Esophagus muscularis mucosa (tissue), 4 donors: ENCODE results near the gene RBM14. TPM values are rescaled to one million over a fixed set of nuclear protein-coding genes. Genes with fewer than 3 reads are reported as not detected.

Experiments
- DNase-seq: peaks from one replicate; pipeline ENCODE4 v3.0.0-alpha.2; 2017; ENCODE audit errors: extremely low spot score
- H3K27ac ChIP-seq, 4 donors: fragments of 200-600 bp; sonication (generic); replicated peaks in 1 of 4; 1 replicate in 3 of 4; 2 replicates in 1 of 4; pipeline ENCODE4 v1.5.1; 2016 to 2019; ENCODE audit warnings: mild to moderate bottlenecking in 1 of 4
- H3K27me3 ChIP-seq, 4 donors: fragments of 200-600 bp; sonication (generic); one replicate each; pipeline versions ENCODE4 v1.5.1 to v1.6.0; 2016 to 2019
- H3K36me3 ChIP-seq, 4 donors: fragments of 200-600 bp; sonication (generic); one replicate each; pipeline ENCODE4 v1.5.1; 2016 to 2019
- H3K4me1 ChIP-seq, 4 donors: fragments of 200-600 bp; sonication (generic); one replicate each; pipeline ENCODE4 v1.5.1; 2016 to 2019
- H3K4me3 ChIP-seq, 4 donors: fragments of 200-600 bp; sonication (generic); 1 replicate in 2 of 4; 2 replicates in 2 of 4; pipeline ENCODE4 v1.5.1; 2016 to 2019; ENCODE audit warnings: mild to moderate bottlenecking in 4 of 4, moderate library complexity in 1 of 4
- H3K9me3 ChIP-seq, 4 donors: fragments of 200-600 bp; sonication (generic); 1 replicate in 3 of 4; 2 replicates in 1 of 4; pipeline ENCODE4 v1.5.1; 2016 to 2019
- CTCF ChIP-seq, 3 experiments: fragments of 200-600 bp in 2 of 3; fragments of 450-650 bp in 1 of 3; sonication (generic) in 2 of 3; IDR thresholded peaks; one replicate each; pipeline ENCODE4 v1.5.1; 2017 to 2019; ENCODE audit warnings: antibody characterized with exemption in 3 of 3, mild to moderate bottlenecking in 2 of 3, moderate library complexity in 1 of 3
- EP300 ChIP-seq: sonication (generic); formaldehyde crosslinking; IDR thresholded peaks from one replicate; pipeline ENCODE4 v1.6.1; 2017; ENCODE audit warnings: antibody characterized with exemption
- POLR2A ChIP-seq: fragments of 450-650 bp; IDR thresholded peaks from one replicate; pipeline ENCODE4 v1.6.1; 2017; ENCODE audit warnings: antibody characterized with exemption, moderate library complexity, mild to moderate bottlenecking, low read depth
- POLR2AphosphoS5 ChIP-seq, 2 donors: sonication (generic); formaldehyde crosslinking; IDR thresholded peaks; one replicate each; pipeline ENCODE4 v1.6.1; 2017; ENCODE audit warnings: antibody characterized with exemption in 2 of 2
- WGBS: methylation state at CpG from one replicate; pipeline ENCODE4 v1.1.5; 2018; 5-methylcytosine and 5-hydroxymethylcytosine counted together
- intact Hi-C: fragments of 100-400 bp; cut with DNase I; formaldehyde crosslinking; loops from one replicate; pipeline ENCODE4 v1.15.1; 2023
- total RNA-seq, 4 donors: library from RNA; depleted of rRNA; stranded (reverse); fragments of >200 nt; gene quantifications; one replicate each; pipeline versions ENCODE4 v1.1.0 to v1.2.1, GENCODE V29; 2016

The RBM14 gene
- total RNA-seq, 4 donors from 2014 or later: 30.5 to 41.7 (median 34.9) TPM

- Histone ChIP-seq H3K27ac (no peak overlapping the region), H3K4me1 (peaks cover 15 to 28% (median 22%) of the 10 kb centered on the region in 4 donors), H3K4me3 (no peak overlapping the region), H3K36me3 (no peaks in the 10 kb centered on the region), H3K27me3 (no peaks in the 10 kb centered on the region), H3K9me3 (no peaks in the 10 kb centered on the region)
- intact Hi-C loops: no loop called here
- TF ChIP-seq EP300: no peak
- no peak for TF ChIP-seq CTCF (IDR thresholded peaks at IDR 0.05)
- TF ChIP-seq POLR2A: no peak
- no peak for TF ChIP-seq POLR2AphosphoS5 (IDR thresholded peaks at IDR 0.05)
- no peak for DNase-seq
- WGBS: 82% methylated on average over 1 of the region's 1 CpG
These were observed 4.0 kb upstream of the RBM14 start for GRCh38 chr11:66612458-66612857.

DNA sequence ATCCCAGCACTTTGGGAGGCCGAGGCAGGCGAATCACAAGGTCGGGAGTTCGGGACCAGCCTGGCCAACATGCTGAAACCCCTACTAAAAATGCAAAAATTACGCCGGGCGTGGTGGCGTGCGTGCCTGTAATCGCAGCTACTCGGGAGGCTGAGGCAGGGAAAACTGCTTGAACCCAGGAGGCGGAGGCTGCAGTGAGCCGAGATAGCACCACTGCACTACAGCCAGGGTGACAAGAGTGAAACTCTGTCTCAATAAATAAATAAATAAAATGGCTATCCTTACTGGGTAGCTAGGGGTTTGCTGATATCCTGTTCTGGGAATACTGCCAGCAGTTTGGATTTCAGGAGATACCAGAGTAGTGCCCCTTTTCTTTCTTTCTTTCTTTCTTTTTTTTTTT, 2.4 kb upstream of the RBM14 start:
- Histone ChIP-seq H3K4me3 (no peak overlapping the region), H3K9me3 (no peaks in the 10 kb centered on the region), H3K27me3 (no peaks in the 10 kb centered on the region), H3K36me3 (peaks cover 0 to 4% (median 0%) of the 10 kb centered on the region in 4 donors), H3K4me1 (peaks cover 19 to 32% (median 25%) of the 10 kb centered on the region in 4 donors), H3K27ac (no peak overlapping the region)
- intact Hi-C loops: no loop called here
- 96% methylated on average over 13 of the region's 13 CpGs for WGBS
- TF ChIP-seq EP300 (no peak), CTCF (IDR thresholded peaks at IDR 0.05) (no peak), POLR2AphosphoS5 (IDR thresholded peaks at IDR 0.05) (no peak), POLR2A (no peak)
- no peak for DNase-seq

- peak; percentile 95 for DNase-seq
- H3K36me3 ChIP-seq: peaks cover 0 to 9% (median 3%) of the 10 kb centered on the region in 4 donors
- peak overlapping the region; percentile 71 to 98 (median 80) for H3K4me3 ChIP-seq
- peak overlapping the region; percentile 92 to 99 (median 99) for H3K27ac ChIP-seq
- intact Hi-C loops: no loop called here
- peaks cover 45 to 60% (median 56%) of the 10 kb centered on the region in 4 donors for H3K4me1 ChIP-seq
- WGBS: under 1% methylated on average over 11 of the region's 38 CpGs
- no peaks in the 10 kb centered on the region for H3K27me3 ChIP-seq
- no peaks in the 10 kb centered on the region for H3K9me3 ChIP-seq
- TF ChIP-seq EP300: no peak
- TF ChIP-seq CTCF (IDR thresholded peaks at IDR 0.05): no peak
- TF ChIP-seq POLR2AphosphoS5 (IDR thresholded peaks at IDR 0.05): no peak
- no peak for TF ChIP-seq POLR2A
These were observed 865 bp downstream of the RBM14 start for GRCh38 chr11:66617155-66617834.

DNA sequence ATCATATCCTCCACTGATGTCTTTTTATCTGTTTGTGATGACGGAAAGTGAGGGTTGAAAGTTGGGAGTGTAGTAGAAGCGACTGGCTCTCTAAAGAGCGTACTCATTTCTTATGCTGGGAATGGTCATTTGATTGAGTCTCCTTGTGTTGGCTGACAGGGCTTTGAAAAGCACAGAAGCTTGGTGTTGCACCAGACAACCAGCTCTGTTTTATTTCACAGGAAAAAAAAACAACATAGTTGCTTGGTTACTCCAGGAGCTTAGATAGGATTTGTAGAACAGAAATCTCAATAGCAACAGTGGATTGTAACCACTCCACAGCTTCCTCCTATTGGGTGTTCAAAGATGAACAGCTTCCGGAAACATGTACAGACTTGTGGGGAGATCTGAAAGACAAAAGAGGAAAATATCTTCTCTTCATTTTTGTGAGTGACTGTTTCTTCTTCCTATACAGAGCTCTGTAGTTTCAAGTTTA, 2.7 kb downstream of the RBM14 start:
- Histone ChIP-seq H3K4me1 (peaks cover 63 to 79% (median 74%) of the 10 kb centered on the region in 4 donors), H3K4me3 (peak overlapping the region; percentile 71 to 98 (median 80)), H3K9me3 (no peaks in the 10 kb centered on the region), H3K27me3 (no peaks in the 10 kb centered on the region), H3K27ac (peak overlapping the region; percentile 92 to 99 (median 99)), H3K36me3 (peaks cover under 1 to 22% (median 9%) of the 10 kb centered on the region in 4 donors)
- 12% methylated on average over 4 of the region's 4 CpGs for WGBS
- intact Hi-C loops: no loop called here
- TF ChIP-seq POLR2AphosphoS5 (IDR thresholded peaks at IDR 0.05): peak; percentile 57 to 85
- TF ChIP-seq EP300: no peak
- no peak for DNase-seq

DNA sequence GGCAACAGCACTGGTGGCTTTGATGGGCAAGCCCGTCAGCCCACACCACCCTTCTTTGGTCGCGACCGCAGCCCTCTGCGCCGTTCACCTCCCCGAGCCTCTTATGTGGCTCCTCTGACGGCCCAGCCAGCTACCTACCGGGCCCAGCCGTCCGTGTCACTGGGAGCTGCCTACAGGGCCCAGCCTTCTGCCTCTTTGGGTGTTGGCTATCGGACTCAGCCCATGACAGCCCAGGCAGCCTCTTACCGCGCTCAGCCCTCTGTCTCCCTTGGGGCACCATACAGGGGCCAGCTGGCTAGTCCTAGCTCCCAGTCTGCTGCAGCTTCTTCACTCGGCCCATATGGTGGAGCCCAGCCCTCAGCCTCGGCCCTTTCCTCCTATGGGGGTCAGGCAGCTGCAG, 8.0 kb downstream of the RBM14 start:
- intact Hi-C loops: no loop called here
- TF ChIP-seq POLR2AphosphoS5 (IDR thresholded peaks at IDR 0.05) (no peak), CTCF (IDR thresholded peaks at IDR 0.05) (no peak), POLR2A (no peak), EP300 (no peak)
- Histone ChIP-seq H3K4me1 (peaks cover 54 to 97% (median 74%) of the 10 kb centered on the region in 4 donors), H3K4me3 (no peak overlapping the region), H3K9me3 (no peaks in the 10 kb centered on the region), H3K36me3 (peaks cover 37 to 75% (median 60%) of the 10 kb centered on the region in 4 donors), H3K27me3 (no peaks in the 10 kb centered on the region), H3K27ac (peak overlapping the region; percentile 92 to 99 (median 99))
- WGBS: 83% methylated on average over 16 of the region's 16 CpGs
- no peak for DNase-seq
